HL-60/S4 treated with retinoic acid at 250 ng/mL for 4 days and 3 days (cell line): ENCODE results near the gene APBA3.

Experiments
- in situ Hi-C: fragments of 300-500 bp; cut with MboI; formaldehyde crosslinking; loops from 2 replicates; pipeline ENCODE4 v1.7.0; 2022; ENCODE audit warnings: low sequenced_read_pairs

Gene APBA3

DNA sequence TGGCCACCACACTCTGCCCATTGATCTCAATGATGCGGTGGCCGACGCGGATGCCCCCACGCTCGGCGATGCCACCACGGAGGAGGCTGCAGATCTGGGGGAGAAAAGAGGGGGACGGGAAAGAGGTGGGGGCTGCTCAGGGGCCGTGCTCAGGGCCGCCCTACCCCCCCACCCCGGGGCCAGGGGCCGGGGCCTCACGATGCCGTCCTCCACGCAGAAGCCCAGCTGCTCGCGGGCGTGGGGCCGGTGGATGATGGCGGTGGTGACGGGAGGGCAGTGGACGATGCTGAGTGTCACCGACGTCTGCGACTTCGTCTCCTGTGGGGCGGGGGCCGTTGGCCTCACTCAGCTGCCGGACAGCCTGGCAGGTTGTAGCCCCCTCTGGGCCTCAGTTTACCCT, 10.3 kb downstream of the APBA3 start:
- in situ Hi-C loops, result no loop called here

DNA sequence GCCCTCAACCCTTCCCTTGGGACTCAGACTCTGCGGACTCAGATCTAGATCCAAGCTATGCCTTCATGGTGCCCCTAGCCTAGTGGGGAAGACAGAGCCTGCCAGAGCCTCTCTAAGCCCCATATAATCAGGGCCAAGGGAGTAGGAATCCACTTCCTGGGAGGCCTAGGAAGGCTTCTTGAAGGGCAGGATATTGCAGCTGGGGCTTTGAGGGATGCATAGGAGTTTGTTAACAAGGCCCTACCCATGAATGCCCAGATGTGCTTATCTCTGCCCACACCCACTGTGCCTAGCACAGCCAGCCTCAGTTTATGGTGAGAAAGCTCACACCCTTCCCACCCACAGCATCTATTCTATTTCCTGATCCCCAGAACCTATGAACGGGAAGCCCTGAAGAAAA, 11.3 kb downstream of the APBA3 start:
- in situ Hi-C loops, result no loop called here

- in situ Hi-C loops, result no loop called here
These were observed 12.5 kb downstream of the APBA3 start for GRCh38 chr19:3748965-3749364.

GRCh38 chr19:3746371-3747056, 15.0 kb downstream of the APBA3 start:
- in situ Hi-C loops, result no loop called here

DNA sequence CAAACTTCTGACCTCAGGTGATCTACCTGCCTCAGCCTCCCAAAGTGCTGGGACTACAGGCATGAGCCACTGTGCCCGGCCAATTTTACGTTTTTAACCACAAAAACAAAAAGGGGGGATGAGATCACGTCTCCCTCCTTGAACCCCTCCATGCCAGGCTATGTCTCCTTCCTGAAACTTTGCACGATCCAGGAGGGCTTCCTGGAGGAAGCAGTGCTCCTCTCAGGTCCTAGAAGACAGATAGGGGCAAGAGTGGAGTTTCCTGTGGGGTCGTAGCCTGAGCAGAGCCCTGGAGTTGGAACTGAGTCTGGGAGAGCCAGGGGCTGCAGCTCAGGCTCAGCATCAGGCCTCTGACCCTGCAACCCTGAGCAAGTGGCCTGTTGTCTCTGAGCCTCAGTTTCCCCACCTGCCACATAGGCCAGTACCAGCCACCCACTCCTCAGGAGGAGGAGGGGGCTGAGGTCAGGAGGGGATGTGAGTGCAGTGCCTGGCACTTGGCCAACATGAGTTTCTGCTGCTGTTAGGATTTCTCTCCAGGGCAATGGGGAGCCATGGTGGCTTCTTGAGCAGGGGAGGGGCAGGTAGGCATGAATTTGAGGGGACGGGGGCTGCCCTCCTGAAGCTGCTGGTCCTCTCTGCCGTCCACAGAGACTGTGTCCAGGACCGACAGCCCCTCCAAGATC, 16.0 kb downstream of the APBA3 start:
- in situ Hi-C loops, result no loop called here

- in situ Hi-C loops, result no loop called here
These were observed 18.0 kb downstream of the APBA3 start for GRCh38 chr19:3743486-3743885.

- in situ Hi-C loops, result no loop called here
These were observed 21.1 kb downstream of the APBA3 start for GRCh38 chr19:3740431-3740830.

DNA sequence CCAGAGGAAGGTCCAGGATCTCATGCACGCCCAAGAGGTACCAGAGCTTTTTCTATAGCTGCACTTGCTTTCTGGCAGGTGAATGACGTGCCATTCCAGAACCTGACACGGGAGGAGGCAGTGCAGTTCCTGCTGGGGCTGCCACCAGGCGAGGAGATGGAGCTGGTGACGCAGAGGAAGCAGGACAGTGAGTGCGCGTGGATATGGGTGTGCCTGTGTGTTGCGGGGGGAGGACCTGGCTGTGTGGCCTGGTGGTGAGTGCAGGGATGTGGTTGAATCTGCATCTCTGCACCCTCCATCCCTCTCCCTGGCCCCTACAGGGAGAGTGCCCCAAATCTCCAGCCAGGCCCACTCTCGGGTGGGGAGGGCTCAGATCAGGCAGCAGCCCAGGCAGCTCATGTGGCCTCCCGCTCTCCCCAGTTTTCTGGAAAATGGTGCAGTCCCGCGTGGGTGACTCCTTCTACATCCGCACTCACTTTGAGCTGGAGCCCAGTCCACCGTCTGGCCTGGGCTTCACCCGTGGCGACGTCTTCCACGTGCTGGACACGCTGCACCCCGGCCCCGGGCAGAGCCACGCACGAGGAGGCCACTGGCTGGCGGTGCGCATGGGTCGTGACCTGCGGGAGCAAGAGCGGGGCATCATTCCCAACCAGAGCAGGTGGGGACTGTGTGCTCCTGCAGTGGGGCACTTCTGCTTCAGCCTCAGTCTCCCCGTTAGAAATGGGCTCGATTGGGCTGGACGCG, 22.8 kb downstream of the APBA3 start:
- in situ Hi-C loops, result no loop called here

DNA sequence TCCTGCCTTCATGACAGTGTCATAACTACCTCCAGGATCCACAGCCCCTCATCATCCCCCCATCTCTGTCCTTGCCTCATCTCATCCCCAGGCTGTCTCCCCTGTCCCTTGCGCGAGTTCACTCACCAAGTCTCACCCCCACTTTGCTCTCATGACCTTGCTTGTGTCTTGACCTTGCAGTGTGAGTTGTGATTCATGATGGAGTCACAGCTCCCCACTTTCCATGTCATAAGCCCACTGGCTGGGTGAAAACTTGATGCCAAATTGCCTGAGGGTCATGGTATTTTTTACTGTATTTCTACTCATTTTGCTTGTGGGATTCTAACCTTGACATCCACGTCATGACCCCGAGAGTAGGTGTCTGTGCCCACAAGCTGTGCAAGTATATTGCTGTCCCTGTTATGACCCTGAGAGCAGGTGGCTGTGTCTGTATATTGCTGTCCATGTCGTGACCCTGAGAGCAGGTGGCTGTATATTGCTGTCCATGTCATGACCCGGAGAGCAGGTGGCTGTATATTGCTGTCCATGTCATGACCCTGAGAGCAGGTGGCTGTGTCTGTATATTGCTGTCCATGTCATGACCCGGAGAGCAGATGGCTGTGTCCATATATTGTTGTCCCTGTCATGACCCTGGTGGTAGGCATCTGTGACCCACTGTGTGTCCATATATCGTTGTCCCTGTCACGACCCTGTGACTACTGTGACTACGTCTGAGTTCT, 23.8 kb downstream of the APBA3 start:
- in situ Hi-C loops, result no loop called here

DNA sequence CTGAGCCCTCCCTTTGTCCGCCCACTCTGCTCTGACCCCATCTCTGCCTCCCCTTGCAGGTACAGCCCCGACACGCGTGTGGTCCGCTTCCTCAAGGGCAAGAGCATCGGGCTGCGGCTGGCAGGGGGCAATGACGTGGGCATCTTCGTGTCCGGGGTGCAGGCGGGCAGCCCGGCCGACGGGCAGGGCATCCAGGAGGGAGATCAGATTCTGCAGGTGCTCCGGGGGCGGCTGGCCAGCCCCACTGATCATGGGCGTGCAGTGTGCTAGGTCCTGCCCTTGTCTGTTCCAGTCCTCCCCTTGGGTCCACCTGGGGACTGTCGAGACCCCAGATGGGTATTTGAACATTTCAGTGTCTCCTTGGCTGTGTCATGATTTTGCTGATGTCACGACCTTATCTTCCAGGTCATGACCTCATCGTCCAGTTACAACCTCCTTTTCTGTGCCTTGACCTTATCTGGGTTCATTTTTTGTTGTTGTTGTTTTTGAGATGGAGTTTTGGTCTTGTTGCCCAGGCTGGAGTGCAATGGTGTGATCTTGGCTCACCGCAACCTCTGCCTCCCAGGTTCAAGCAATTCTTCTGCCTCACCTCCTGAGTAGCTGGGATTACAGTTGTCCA, 25.3 kb downstream of the APBA3 start:
- in situ Hi-C loops, result no loop called here

GRCh38 chr19:3734310-3734600, 27.2 kb downstream of the APBA3 start:
- in situ Hi-C loops, result no loop called here

GRCh38 chr19:3733549-3734309, 27.8 kb downstream of the APBA3 start:
- in situ Hi-C loops, result no loop called here

DNA sequence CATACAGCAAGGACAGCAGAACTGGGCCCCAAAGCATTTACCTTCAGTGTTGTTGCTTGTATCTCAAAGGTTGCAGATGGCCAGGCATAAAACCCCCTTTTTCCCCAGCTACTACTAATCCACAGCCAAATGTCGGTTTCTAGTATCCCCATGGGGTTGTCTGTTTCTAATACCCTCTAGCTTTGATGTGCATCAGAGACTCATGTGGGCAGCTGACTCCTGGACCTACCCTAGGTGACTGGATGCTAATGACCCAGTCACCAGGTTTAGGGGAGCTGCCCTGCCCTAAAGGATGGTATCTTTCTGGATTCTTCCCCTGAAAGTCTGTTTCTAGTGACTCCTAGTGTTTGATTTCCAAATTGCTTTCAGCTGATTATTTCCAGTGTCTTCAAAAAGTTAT, 29.4 kb downstream of the APBA3 start:
- in situ Hi-C loops, result no loop called here

DNA sequence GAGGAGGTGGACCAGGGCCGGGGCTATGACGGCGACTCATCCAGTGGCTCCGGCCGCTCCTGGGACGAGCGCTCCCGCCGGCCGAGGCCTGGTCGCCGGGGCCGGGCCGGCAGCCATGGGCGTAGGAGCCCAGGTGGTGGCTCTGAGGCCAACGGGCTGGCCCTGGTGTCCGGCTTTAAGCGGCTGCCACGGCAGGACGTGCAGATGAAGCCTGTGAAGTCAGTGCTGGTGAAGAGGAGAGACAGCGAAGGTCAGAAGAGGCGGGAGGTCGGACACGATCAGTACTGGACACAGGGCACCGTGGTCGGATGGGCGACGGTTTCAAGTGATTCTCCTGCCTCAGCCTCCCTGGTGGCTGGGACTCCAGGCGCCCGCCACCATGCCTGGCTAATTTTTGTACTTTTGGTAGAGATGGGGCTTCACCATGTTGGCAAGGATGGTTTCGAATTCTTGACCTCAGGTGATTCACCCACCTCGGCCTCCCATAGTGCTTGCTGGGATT, 31.0 kb downstream of the APBA3 start:
- in situ Hi-C loops, result no loop called here

GRCh38 chr19:3725640-3726310, 35.7 kb downstream of the APBA3 start:
- in situ Hi-C loops, result no loop called here

- in situ Hi-C loops, result no loop called here
These were observed 36.4 kb downstream of the APBA3 start for GRCh38 chr19:3725121-3725520.

- in situ Hi-C loops, result no loop called here
These were observed 37.6 kb downstream of the APBA3 start for GRCh38 chr19:3723883-3724282.

DNA sequence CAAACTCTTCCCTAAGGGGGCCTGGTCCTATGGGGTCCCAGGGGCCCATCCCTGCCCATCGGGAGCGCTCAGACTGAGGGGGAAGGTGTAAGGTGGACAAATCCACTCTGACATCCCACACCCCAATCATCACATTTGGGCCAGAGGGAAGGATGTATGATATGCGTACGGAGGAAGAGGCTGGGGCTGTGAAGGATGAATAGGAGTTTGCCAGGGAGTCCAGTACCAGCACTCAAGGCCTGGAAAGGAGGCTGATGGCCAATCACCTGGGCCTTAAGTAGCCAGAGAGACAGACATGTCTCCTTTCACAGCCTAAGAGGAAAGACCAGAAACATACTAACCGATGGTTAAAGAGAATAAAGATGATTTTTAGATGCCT, 38.4 kb downstream of the APBA3 start:
- in situ Hi-C loops, result no loop called here

- in situ Hi-C loops, result no loop called here
These were observed 38.9 kb downstream of the APBA3 start for GRCh38 chr19:3722443-3723109.
